Ishikawa (cell line): ENCODE results near the gene TMEFF2.

Experiments
- CEBPB ChIP-seq: IDR thresholded peaks from 2 replicates; pipeline ENCODE4 v1.6.1; 2012
- CREB1 ChIP-seq: IDR thresholded peaks from 2 replicates; pipeline ENCODE4 v1.6.1; 2012; ENCODE audit warnings: low read depth
- EGR1 ChIP-seq: IDR thresholded peaks from 2 replicates; pipeline ENCODE4 v1.6.1; 2012
- EP300 ChIP-seq: IDR thresholded peaks from 2 replicates; pipeline ENCODE4 v1.6.1; 2012; ENCODE audit warnings: borderline replicate concordance
- FOXM1 ChIP-seq: IDR thresholded peaks from 2 replicates; pipeline ENCODE4 v1.6.1; 2012; ENCODE audit warnings: low read depth, borderline replicate concordance
- MAX ChIP-seq: IDR thresholded peaks from 2 replicates; pipeline ENCODE4 v1.6.1; 2012
- NFIC ChIP-seq: IDR thresholded peaks from 2 replicates; pipeline ENCODE4 v1.6.1; 2012
- RAD21 ChIP-seq: IDR thresholded peaks from 2 replicates; pipeline ENCODE4 v1.6.1; 2012; ENCODE audit warnings: low read depth
- TAF1 ChIP-seq: IDR thresholded peaks from 2 replicates; pipeline ENCODE4 v1.6.1; 2012; ENCODE audit warnings: low read depth, mild to moderate bottlenecking
- TCF12 ChIP-seq: IDR thresholded peaks from 2 replicates; pipeline ENCODE4 v1.6.1; 2012; ENCODE audit warnings: low read depth
- TEAD4 ChIP-seq: IDR thresholded peaks from 2 replicates; pipeline ENCODE4 v1.6.1; 2012
- USF1 ChIP-seq: IDR thresholded peaks from 2 replicates; pipeline ENCODE4 v1.6.1; 2012
- YY1 ChIP-seq: IDR thresholded peaks from 2 replicates; pipeline ENCODE4 v1.6.1; 2012; ENCODE audit warnings: low read depth
- ZBTB7A ChIP-seq: IDR thresholded peaks from 2 replicates; pipeline ENCODE4 v1.6.1; 2012; ENCODE audit warnings: low read depth
- TF ChIP-seq, protein P1 (sequence below): IDR thresholded peaks from 2 replicates; pipeline ENCODE4 v1.6.1; 2012; ENCODE audit warnings: low read depth, mild to moderate bottlenecking

Gene TMEFF2

DNA sequence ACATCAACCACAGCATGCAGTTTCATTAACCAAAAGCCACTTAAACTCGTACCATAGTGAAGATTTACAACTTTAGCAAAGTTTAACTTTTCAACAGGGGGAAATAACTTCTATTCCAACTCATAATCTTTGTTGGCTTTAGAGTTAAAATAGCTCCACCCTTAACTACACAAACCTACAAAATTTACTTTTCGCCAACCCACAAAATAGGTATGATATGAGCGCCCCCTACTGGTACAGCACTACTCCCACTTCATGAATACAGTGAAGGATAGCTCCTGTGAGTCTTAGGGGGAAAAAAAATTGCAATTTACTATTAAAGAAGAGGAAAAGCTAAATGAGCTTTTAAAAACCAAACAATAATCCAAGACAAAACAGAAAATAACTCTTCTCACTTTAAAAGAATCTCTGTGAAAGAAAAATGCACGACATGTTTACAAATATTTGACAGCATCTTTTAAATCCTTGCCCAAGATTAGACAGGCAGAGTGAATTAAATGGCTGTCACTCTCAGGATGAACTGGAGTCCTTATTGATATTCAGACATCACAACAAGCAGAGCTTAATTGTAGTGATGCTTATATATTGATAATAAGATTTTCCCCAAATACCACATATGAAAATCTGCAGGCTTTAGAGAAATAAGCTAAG is 32.2 kb downstream of the TMEFF2 start:
- TF ChIP-seq ZBTB7A: no peak
- TF ChIP-seq, protein P1, sequence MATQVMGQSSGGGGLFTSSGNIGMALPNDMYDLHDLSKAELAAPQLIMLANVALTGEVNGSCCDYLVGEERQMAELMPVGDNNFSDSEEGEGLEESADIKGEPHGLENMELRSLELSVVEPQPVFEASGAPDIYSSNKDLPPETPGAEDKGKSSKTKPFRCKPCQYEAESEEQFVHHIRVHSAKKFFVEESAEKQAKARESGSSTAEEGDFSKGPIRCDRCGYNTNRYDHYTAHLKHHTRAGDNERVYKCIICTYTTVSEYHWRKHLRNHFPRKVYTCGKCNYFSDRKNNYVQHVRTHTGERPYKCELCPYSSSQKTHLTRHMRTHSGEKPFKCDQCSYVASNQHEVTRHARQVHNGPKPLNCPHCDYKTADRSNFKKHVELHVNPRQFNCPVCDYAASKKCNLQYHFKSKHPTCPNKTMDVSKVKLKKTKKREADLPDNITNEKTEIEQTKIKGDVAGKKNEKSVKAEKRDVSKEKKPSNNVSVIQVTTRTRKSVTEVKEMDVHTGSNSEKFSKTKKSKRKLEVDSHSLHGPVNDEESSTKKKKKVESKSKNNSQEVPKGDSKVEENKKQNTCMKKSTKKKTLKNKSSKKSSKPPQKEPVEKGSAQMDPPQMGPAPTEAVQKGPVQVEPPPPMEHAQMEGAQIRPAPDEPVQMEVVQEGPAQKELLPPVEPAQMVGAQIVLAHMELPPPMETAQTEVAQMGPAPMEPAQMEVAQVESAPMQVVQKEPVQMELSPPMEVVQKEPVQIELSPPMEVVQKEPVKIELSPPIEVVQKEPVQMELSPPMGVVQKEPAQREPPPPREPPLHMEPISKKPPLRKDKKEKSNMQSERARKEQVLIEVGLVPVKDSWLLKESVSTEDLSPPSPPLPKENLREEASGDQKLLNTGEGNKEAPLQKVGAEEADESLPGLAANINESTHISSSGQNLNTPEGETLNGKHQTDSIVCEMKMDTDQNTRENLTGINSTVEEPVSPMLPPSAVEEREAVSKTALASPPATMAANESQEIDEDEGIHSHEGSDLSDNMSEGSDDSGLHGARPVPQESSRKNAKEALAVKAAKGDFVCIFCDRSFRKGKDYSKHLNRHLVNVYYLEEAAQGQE: no peak
- no peak for TF ChIP-seq EP300
- TF ChIP-seq YY1: no peak
- peak; percentile 97 for TF ChIP-seq RAD21
- TF ChIP-seq USF1: no peak

GRCh38 chr2:192161656-192162290 is 33.0 kb downstream of the TMEFF2 start:
- TF ChIP-seq TAF1: no peak
- no peak for TF ChIP-seq MAX
- no peak for TF ChIP-seq TEAD4
- TF ChIP-seq EGR1: no peak
- TF ChIP-seq ZBTB7A: no peak
- no peak for TF ChIP-seq CREB1
- no peak for TF ChIP-seq TCF12
- TF ChIP-seq, protein P1: no peak
- no peak for TF ChIP-seq YY1
- TF ChIP-seq RAD21: no peak
- no peak for TF ChIP-seq CEBPB
- no peak for TF ChIP-seq NFIC
- TF ChIP-seq USF1: no peak
- no peak for TF ChIP-seq EP300
- TF ChIP-seq FOXM1: no peak

DNA sequence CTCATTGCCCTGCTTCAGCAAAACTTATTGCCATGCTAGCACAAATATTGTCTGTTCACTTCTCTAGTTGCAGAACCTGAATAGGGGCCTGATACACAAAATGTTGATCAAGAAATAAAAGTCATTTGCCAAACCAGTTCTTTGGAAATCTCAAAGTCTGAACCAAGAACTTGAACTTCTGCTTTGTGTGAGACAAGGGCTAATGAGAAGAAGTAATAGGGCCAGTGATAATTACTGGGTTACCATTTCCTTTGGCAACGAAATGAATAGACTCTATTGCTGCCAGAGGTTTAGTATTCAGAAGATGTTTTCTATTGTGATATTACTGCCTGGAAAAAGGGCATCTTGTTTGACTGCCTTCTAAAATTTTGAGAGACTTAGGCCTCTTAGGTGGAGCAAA is 35.0 kb downstream of the TMEFF2 start:
- TF ChIP-seq FOXM1 (no peak), USF1 (no peak), TCF12 (no peak), TAF1 (no peak), EGR1 (no peak), YY1 (no peak), EP300 (no peak), MAX (no peak), NFIC (no peak), ZBTB7A (no peak), CREB1 (no peak), TEAD4 (no peak), RAD21 (no peak), CEBPB (no peak)
- TF ChIP-seq, protein P1: no peak

GRCh38 chr2:192159208-192159607 is 35.5 kb downstream of the TMEFF2 start:
- no peak for TF ChIP-seq TCF12
- TF ChIP-seq, protein P1: no peak
- TF ChIP-seq FOXM1: no peak
- no peak for TF ChIP-seq ZBTB7A
- TF ChIP-seq TEAD4: no peak
- no peak for TF ChIP-seq EGR1
- no peak for TF ChIP-seq CREB1
- no peak for TF ChIP-seq YY1
- TF ChIP-seq EP300: no peak
- no peak for TF ChIP-seq RAD21
- no peak for TF ChIP-seq CEBPB
- TF ChIP-seq MAX: no peak
- no peak for TF ChIP-seq USF1
- no peak for TF ChIP-seq NFIC
- TF ChIP-seq TAF1: no peak
